SK-N-SH treated with all-trans-retinoic acid at 6 μM for 48 hours (cell line): ENCODE results near the gene RTN4RL2.
A peak's percentile ranks its signal among the peaks of the same experiment; 100 is the strongest.

Experiments
- ATAC-seq: fragments of 200-7000 bp; cut with Tn5 transposase; 3 replicates; pipeline ENCODE4 v1.9.1; 2020; ENCODE audit warnings: mild to moderate bottlenecking, moderate library complexity
- ARNTL ChIP-seq: fragments of 450-650 bp; formaldehyde crosslinking; IDR thresholded peaks from 2 replicates; pipeline ENCODE4 v1.5.0; 2020; ENCODE audit warnings: low read depth, mild to moderate bottlenecking, moderate library complexity, borderline replicate concordance
- BACH2 ChIP-seq: fragments of 250-450 bp; sonication (Bioruptor Pico); IDR thresholded peaks from 2 replicates; pipeline ENCODE4 v1.9.0; 2021; ENCODE audit warnings: mild to moderate bottlenecking, borderline replicate concordance
- CSDC2 ChIP-seq: fragments of 250-450 bp; sonication (Bioruptor Pico); IDR thresholded peaks from 2 replicates; pipeline ENCODE4 v1.5.0; 2020; ENCODE audit warnings: mild to moderate bottlenecking, moderate library complexity
- ESRRG ChIP-seq: fragments of 250-450 bp; sonication (Bioruptor Pico); IDR thresholded peaks from 2 replicates; pipeline ENCODE4 v1.6.1; 2021; ENCODE audit warnings: mild to moderate bottlenecking
- GLIS3 ChIP-seq: fragments of 250-450 bp; sonication (Bioruptor Pico); IDR thresholded peaks from 2 replicates; pipeline ENCODE4 v1.5.0; 2020; ENCODE audit warnings: mild to moderate bottlenecking, moderate library complexity
- ISL1 ChIP-seq: fragments of 250-450 bp; sonication (Bioruptor Pico); IDR thresholded peaks from 2 replicates; pipeline ENCODE4 v2.1.2; 2022; ENCODE audit warnings: mild to moderate bottlenecking, moderate library complexity
- OSR1 ChIP-seq: fragments of 250-450 bp; sonication (Bioruptor Pico); IDR thresholded peaks from 2 replicates; pipeline ENCODE4 v1.8.0; 2022; ENCODE audit warnings: moderate library complexity, mild to moderate bottlenecking, inconsistent platforms
- PPARA ChIP-seq: fragments of 250-450 bp; sonication (Bioruptor Pico); IDR thresholded peaks from 2 replicates; pipeline ENCODE4 v1.5.0; 2020; ENCODE audit warnings: mild to moderate bottlenecking, borderline replicate concordance
- SNAI2 ChIP-seq: fragments of 250-450 bp; sonication (Bioruptor Pico); IDR thresholded peaks from 2 replicates; pipeline ENCODE4 v1.5.0; 2020; ENCODE audit warnings: mild to moderate bottlenecking, moderate library complexity
- TCF4 ChIP-seq: fragments of 250-450 bp; sonication (Bioruptor Pico); IDR thresholded peaks from 2 replicates; pipeline ENCODE4 v1.8.0; 2021; ENCODE audit warnings: mild to moderate bottlenecking, moderate library complexity, borderline replicate concordance
- TOX ChIP-seq: fragments of 250-450 bp; sonication (Bioruptor Pico); IDR thresholded peaks from 2 replicates; pipeline ENCODE4 v1.8.0; 2021; ENCODE audit warnings: mild to moderate bottlenecking, moderate library complexity, borderline replicate concordance
- ZC3H10 ChIP-seq: fragments of 250-450 bp; sonication (Bioruptor Pico); IDR thresholded peaks from 2 replicates; pipeline ENCODE4 v1.5.1; 2021; ENCODE audit warnings: mild to moderate bottlenecking, moderate library complexity
- ZFP3 ChIP-seq: fragments of 250-450 bp; sonication (Bioruptor Pico); IDR thresholded peaks from 2 replicates; pipeline ENCODE4 v1.5.0; 2020; ENCODE audit warnings: mild to moderate bottlenecking, moderate library complexity
- ZFP30 ChIP-seq: fragments of 450-650 bp; formaldehyde crosslinking; IDR thresholded peaks from 2 replicates; pipeline ENCODE4 v1.5.0; 2022; ENCODE audit warnings: mild to moderate bottlenecking, moderate library complexity
- ZNF565 ChIP-seq: fragments of 450-650 bp; formaldehyde crosslinking; conservative IDR thresholded peaks from 2 replicates; pipeline ENCODE4 v1.5.0; 2020; ENCODE audit warnings: low read depth, mild to moderate bottlenecking, moderate library complexity
- ZNF70 ChIP-seq: fragments of 450-650 bp; formaldehyde crosslinking; IDR thresholded peaks from 2 replicates; pipeline ENCODE4 v1.5.0; 2020; ENCODE audit warnings: mild to moderate bottlenecking, moderate library complexity
- TF ChIP-seq, protein P1 (sequence below): fragments of 250-450 bp; sonication (Bioruptor Pico); IDR thresholded peaks from 2 replicates; pipeline ENCODE4 v1.8.0; 2020; ENCODE audit warnings: mild to moderate bottlenecking, moderate library complexity, borderline replicate concordance
- TF ChIP-seq, protein P2 (sequence below): fragments of 250-450 bp; sonication (Bioruptor Pico); IDR thresholded peaks from 2 replicates; pipeline ENCODE4 v1.8.0; 2021; ENCODE audit warnings: low read depth, mild to moderate bottlenecking, moderate library complexity, borderline replicate concordance
- TF ChIP-seq, protein P3 (sequence below): fragments of 250-450 bp; sonication (Bioruptor Pico); IDR thresholded peaks from 2 replicates; pipeline ENCODE4 v1.5.1; 2021; ENCODE audit warnings: mild to moderate bottlenecking, moderate library complexity
- TF ChIP-seq, protein P4 (sequence below): fragments of 250-450 bp; sonication (Bioruptor Pico); IDR thresholded peaks from 2 replicates; pipeline ENCODE4 v1.5.1; 2020; ENCODE audit warnings: low read depth, mild to moderate bottlenecking, moderate library complexity
- TF ChIP-seq, protein P5 (sequence below): fragments of 250-450 bp; sonication (Bioruptor Pico); IDR thresholded peaks from 2 replicates; pipeline ENCODE4 v1.5.0; 2020; ENCODE audit warnings: mild to moderate bottlenecking, moderate library complexity

Gene RTN4RL2

DNA sequence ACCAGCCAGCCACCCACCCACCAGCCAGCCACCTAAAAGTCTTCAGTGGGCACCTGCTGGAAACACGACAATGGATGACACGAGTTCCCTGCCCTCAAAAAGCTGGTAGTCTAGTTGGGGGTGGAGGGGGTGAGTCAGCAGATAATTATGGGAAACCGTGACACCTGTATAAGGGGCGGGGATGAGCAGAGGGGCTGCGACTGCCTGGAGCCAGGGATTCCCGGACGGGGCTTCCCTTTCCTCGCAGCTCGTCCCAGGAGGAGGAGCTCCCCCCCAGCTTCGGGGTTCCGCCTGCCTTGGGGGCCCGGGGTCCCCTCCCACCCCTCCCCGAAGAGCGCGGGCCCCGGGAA lies 2.3 kb upstream of the RTN4RL2 start (continued):
- TF ChIP-seq, protein P1, sequence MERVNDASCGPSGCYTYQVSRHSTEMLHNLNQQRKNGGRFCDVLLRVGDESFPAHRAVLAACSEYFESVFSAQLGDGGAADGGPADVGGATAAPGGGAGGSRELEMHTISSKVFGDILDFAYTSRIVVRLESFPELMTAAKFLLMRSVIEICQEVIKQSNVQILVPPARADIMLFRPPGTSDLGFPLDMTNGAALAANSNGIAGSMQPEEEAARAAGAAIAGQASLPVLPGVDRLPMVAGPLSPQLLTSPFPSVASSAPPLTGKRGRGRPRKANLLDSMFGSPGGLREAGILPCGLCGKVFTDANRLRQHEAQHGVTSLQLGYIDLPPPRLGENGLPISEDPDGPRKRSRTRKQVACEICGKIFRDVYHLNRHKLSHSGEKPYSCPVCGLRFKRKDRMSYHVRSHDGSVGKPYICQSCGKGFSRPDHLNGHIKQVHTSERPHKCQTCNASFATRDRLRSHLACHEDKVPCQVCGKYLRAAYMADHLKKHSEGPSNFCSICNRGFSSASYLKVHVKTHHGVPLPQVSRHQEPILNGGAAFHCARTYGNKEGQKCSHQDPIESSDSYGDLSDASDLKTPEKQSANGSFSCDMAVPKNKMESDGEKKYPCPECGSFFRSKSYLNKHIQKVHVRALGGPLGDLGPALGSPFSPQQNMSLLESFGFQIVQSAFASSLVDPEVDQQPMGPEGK (CRISPR knock-in tag) = no peak
- TF ChIP-seq ARNTL = no peak

DNA sequence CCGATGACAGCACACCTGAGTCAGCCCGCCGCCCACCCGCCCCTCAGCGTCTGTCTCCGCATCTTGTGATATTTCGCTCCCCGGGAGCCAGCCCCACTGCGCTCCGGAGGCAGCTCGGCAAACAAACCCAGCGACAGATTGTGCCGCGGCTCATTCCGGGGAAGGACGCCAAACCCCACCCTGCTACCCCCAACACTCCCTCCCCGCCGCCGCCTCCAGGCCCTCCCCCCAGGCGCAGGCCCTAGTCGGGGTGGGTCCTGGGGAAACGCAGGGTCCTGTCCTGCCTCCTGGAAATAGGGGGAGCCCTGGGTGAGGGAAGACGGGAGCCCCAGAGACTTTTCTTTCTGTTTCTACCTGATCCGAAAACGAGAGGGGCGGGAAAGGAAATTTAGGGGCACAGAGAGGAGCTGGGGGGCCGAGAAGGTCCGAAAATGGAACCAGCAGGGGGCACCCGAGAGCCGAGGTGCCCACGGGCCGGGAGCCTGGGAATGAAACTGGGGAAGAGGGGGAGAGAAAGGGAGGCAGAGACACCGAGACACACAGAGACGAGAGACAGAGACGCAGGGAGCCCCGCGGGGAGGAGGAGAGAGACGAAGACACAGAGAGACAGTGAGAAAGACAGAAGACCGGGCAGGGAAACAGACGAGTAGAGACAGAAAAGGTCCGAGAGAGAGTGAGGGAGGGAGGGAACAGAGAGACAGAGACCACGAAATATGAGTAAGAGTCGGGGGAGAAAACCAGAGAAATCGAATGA lies 1.7 kb upstream of the RTN4RL2 start:
- ATAC-seq = peak; percentile 56
- TF ChIP-seq PPARA (CRISPR knock-in tag) (no peak), TCF4 (CRISPR knock-in tag) (no peak), ZNF70 (no peak), CSDC2 (CRISPR knock-in tag) (no peak), ZC3H10 (CRISPR knock-in tag) (no peak), ARNTL (no peak), ZFP30 (CRISPR knock-in tag) (no peak), ZFP3 (CRISPR knock-in tag) (no peak), SNAI2 (CRISPR knock-in tag) (no peak), BACH2 (no peak), ZNF565 (CRISPR knock-in tag) (no peak)

DNA sequence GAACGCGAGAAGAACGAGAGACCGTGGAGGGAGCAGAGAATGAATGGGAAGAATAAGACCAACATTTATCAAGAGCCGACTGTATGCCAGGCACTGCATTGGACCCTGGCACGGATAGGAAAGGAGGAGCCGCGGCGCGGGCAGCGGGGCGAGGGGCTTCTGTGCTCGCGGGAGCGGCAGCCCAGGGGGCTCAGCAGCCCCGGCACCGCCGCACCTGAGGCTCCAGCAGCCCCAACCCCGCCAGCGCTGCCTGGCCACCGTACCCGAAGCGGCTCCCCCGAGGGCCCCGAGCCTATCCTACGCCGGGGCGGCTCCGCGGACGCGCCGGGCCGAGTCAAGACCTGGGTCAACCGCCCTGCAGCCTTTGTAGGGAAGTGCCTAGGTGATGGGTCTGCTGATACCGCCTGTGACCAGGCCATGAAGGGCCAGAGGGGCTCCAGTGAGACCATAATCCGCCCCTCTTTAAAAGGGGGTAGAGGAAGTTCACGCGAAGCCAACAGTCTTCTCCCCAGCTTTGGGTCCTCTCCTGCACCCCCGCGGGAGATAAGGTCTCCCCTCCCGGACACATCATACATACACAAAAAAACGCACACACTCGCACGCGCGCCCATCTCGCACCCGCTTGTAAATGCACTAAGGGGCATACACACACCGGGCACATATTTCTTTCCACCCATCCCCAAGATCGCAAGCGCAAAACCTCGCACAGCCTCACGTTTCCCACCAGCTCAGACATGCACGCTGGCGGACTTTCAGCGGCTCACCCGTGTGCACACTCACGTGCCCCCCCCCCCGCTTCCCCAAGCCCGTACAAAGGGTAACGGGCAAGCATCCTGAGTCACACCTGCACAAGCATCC lies 935 bp upstream of the RTN4RL2 start:
- TF ChIP-seq OSR1 (CRISPR knock-in tag) (no peak), ESRRG (CRISPR knock-in tag) (no peak)
- TF ChIP-seq, protein P2, sequence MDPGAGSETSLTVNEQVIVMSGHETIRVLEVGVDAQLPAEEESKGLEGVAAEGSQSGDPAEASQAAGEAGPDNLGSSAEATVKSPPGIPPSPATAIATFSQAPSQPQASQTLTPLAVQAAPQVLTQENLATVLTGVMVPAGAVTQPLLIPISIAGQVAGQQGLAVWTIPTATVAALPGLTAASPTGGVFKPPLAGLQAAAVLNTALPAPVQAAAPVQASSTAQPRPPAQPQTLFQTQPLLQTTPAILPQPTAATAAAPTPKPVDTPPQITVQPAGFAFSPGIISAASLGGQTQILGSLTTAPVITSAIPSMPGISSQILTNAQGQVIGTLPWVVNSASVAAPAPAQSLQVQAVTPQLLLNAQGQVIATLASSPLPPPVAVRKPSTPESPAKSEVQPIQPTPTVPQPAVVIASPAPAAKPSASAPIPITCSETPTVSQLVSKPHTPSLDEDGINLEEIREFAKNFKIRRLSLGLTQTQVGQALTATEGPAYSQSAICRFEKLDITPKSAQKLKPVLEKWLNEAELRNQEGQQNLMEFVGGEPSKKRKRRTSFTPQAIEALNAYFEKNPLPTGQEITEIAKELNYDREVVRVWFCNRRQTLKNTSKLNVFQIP (CRISPR knock-in tag) = no peak
- ATAC-seq = peak; percentile 8

DNA sequence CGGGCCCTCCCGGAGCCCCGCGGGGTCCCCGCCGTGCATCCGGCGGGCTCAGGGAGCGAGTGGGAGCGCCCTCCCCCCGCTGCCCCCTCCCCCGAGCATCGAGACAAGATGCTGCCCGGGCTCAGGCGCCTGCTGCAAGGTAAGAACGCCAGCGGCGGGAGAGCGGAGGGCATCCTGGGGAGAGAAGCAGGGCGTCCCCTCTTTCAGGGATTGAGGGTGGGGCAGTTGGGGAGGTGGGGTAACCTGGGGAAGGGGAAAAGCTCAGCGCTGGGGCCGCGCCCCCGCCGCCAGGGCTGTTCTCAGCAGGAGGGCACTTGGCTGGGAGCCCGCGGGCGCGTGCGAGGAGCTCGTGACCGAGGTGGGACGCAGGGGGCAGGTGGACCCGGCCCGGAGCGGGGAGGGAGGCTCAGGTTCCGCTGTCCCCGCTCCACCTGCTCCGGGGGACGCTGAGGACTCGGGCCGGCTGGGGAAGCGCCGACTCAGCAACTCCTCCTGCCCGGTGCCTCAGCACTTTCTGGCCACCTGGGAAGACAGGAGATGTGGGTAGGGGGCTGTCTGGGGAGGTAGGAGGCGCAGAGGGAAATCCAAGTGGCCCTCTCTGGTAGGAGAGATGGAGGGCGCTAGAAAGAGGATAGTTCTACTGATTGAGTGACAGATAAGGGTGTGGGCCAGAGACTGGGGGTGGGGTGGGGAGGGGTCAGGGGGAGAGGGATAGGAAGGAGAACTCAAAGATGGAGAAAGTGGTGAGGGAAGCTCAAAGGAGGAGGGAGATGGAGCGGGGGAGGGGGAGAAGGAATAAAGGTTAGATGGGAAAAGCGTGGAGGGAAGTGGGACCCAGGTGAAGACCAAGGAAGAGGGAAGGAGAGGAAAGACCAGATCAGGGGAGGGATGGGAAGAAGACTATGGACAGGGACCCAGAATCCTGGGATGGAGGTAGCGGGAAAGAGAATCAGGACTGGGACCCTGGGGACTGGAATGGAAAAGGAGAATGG lies 726 bp downstream of the RTN4RL2 start:
- TF ChIP-seq ISL1 (no peak), TOX (CRISPR knock-in tag) (no peak), ZFP3 (CRISPR knock-in tag) (no peak), ESRRG (CRISPR knock-in tag) (no peak), SNAI2 (CRISPR knock-in tag) (no peak), ZC3H10 (CRISPR knock-in tag) (no peak), ZNF70 (no peak), CSDC2 (CRISPR knock-in tag) (no peak), PPARA (CRISPR knock-in tag) (no peak), GLIS3 (CRISPR knock-in tag) (no peak), ARNTL (no peak), OSR1 (CRISPR knock-in tag) (no peak)
- TF ChIP-seq, protein P3, sequence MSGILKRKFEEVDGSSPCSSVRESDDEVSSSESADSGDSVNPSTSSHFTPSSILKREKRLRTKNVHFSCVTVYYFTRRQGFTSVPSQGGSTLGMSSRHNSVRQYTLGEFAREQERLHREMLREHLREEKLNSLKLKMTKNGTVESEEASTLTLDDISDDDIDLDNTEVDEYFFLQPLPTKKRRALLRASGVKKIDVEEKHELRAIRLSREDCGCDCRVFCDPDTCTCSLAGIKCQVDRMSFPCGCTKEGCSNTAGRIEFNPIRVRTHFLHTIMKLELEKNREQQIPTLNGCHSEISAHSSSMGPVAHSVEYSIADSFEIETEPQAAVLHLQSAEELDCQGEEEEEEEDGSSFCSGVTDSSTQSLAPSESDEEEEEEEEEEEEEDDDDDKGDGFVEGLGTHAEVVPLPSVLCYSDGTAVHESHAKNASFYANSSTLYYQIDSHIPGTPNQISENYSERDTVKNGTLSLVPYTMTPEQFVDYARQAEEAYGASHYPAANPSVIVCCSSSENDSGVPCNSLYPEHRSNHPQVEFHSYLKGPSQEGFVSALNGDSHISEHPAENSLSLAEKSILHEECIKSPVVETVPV (CRISPR knock-in tag) = no peak
- TF ChIP-seq, protein P4, sequence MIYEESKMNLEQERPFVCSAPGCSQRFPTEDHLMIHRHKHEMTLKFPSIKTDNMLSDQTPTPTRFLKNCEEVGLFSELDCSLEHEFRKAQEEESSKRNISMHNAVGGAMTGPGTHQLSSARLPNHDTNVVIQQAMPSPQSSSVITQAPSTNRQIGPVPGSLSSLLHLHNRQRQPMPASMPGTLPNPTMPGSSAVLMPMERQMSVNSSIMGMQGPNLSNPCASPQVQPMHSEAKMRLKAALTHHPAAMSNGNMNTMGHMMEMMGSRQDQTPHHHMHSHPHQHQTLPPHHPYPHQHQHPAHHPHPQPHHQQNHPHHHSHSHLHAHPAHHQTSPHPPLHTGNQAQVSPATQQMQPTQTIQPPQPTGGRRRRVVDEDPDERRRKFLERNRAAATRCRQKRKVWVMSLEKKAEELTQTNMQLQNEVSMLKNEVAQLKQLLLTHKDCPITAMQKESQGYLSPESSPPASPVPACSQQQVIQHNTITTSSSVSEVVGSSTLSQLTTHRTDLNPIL (CRISPR knock-in tag) = no peak
- TF ChIP-seq, protein P5, sequence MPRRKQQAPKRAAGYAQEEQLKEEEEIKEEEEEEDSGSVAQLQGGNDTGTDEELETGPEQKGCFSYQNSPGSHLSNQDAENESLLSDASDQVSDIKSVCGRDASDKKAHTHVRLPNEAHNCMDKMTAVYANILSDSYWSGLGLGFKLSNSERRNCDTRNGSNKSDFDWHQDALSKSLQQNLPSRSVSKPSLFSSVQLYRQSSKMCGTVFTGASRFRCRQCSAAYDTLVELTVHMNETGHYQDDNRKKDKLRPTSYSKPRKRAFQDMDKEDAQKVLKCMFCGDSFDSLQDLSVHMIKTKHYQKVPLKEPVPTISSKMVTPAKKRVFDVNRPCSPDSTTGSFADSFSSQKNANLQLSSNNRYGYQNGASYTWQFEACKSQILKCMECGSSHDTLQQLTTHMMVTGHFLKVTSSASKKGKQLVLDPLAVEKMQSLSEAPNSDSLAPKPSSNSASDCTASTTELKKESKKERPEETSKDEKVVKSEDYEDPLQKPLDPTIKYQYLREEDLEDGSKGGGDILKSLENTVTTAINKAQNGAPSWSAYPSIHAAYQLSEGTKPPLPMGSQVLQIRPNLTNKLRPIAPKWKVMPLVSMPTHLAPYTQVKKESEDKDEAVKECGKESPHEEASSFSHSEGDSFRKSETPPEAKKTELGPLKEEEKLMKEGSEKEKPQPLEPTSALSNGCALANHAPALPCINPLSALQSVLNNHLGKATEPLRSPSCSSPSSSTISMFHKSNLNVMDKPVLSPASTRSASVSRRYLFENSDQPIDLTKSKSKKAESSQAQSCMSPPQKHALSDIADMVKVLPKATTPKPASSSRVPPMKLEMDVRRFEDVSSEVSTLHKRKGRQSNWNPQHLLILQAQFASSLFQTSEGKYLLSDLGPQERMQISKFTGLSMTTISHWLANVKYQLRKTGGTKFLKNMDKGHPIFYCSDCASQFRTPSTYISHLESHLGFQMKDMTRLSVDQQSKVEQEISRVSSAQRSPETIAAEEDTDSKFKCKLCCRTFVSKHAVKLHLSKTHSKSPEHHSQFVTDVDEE (CRISPR knock-in tag) = no peak
- no peak for ATAC-seq
